HG03097 (cell line): Measurements from ENCODE around the gene RPS10.
"Not testable (repeated sequence)": the region's sequence is repeated elsewhere in the genome, so short reads cannot be mapped to it uniquely, and the experiment has no call there.

ENCODE experiments used
- ATAC-seq: cut with Tn5 transposase; IDR thresholded peaks from one replicate; pipeline ENCODE4 v1.9.1; 2021; ENCODE audit not compliant: unreplicated experiment, low FRiP score

Gene RPS10

GRCh38 chr6:34393966-34394305, 31.9 kb downstream of the RPS10 start:
- ATAC-seq, result no peak

DNA sequence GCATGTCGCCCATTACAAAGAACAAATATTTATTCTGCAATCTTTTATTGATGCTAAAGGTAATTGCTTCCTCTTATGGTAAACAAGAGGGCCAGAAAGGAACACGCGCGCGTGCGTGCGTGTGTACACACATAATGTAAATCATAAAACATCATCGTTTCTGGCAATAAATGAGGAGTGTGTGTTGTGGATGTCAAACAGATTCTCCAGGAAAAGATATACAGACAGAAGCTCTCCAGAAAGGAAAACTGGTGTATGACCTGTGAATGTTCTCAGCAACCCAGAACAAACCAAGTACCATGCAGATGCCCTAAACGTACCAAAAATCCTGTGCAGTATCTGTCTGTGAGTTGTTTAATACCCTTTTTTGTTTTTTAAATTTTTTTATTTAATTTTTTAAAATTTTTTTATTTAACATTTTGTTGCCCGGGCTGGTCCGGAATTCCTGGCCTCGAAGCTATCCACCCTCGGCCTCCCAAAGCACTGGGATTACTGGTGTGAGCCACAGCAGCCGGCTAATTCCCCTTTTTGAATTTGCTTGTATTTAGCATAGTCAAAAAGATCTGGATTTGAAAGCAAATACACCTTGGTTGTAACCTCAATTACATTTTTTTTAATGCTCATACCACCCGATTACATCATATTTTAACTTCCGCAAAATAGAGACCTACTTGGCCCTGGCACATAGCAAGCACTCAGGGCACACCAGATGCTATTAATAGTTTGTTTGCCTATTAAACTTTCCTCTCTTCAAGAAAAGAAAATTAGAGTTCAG, 32.5 kb downstream of the RPS10 start:
- ATAC-seq, result no peak

DNA sequence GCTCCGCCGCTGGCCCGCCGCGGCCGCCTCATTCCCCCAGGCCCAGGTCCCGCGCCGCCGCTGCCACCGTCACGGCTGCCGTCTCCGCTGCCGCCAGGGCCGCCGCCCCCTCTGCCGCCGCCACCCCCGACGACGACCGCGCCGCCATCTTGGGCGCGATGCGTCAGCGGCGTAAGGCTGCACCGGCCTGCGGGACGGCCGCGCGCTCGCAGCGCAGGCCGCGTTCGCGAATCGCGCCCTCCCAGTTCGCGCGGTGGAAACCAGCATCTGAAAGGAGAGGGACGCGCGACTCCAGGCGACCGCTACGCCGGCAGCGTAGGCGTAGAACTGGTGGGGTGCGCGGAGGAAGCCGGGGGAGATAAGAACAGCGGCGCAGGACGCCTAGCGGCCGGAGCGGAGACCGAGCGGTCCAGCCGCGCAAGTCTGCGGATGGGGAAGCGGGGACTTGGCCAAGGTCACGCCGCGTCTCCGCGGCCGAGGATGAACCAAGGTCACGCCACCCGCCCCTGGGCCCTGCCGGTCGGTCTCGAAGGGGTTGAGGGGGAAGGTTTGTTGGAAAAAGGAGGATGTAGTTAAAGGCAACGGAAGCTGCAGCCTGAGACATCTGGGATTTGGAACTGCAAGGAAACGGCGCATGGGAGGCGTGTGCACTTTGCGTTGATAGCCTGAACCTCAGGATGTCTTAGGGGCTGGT, 33.2 kb downstream of the RPS10 start, which contains the start of gene NUDT3:
Gene NUDT3 (minus strand): TSS at position 173 of the 694 bp plus-strand sequence. CDS start 307 bp downstream, outside the sequence.
- peak; percentile 80 for ATAC-seq

DNA sequence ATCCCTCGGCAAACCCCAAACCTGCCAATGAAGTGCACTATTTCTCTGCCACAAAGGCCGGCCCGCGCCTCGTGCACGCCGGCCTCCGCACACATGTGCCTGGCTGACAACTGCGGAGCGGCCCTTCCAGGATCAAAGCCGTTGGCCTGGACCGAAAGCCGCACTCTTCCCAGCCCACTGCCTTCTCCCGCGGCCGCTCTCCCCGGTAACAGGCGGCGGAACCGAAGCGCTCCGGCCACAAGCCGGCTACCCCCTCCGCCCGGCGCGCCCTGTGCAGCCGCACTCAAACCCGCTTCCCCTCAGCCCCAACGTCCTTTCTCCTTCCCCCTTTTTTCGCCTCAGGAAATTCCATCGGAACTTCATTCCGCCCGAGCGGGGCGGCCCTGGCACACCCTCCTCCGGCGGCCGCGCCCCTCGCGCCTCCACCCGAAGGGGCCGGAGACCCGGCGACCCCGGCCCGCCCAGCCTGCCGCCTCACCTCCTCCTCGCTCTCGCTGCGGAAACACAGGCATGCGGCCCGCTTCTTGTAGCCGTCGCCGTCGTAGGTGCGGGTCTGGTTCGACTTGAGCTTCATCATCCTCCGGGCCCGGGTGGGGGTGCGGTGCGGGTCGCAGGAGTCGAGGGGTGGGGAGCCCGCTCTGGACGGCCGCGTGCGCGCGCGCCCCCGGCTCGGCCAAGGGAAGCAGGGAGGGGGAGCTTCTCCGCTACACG, 33.9 kb downstream of the RPS10 start:
- peak; percentile 19 for ATAC-seq

GRCh38 chr6:34391473-34391785, 34.4 kb downstream of the RPS10 start:
- ATAC-seq, result no peak

DNA sequence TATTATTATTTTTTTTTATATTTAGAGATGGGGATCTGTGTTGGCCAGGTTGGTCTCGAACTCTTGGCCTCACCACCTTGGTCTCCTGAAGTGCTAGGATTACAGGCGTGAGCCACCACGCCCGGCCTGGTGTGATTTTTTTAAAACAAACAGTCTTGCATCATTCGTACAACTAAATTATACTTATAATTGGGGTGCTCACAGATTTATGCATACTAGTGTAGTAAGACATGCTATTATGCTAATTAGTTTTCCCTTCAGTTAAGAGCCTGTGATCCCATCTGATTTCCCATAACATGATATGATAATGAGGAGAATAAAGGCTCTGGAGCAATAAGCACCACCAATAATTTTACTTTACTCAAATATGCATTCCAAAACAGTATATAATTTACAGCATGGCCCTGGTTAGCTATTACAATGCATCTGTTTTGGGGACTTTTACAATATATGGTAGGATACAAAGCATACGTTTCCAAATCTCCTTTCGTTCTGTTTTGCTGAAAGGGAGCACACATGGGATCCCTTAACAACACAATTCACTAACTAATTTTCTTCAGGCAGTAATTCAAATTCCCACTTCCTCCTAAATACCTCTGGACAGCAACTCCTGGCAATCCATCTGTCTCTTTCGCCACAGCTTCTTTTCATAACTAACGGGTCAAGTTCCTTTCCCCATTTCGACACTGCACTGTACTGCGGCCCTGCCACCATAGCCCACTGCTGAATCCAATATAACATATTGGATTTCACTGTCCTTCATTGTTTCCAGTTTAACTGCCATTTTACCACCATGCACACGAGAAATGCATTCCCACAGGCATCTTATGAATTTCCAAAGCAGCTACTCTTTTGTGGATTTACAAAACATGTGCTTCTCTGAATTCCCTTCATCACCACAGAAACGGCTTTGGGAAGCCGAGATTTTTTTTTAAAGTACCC, 35.1 kb downstream of the RPS10 start:
- ATAC-seq, result no peak

GRCh38 chr6:34389034-34389433, 36.8 kb downstream of the RPS10 start:
- ATAC-seq, result no peak

DNA sequence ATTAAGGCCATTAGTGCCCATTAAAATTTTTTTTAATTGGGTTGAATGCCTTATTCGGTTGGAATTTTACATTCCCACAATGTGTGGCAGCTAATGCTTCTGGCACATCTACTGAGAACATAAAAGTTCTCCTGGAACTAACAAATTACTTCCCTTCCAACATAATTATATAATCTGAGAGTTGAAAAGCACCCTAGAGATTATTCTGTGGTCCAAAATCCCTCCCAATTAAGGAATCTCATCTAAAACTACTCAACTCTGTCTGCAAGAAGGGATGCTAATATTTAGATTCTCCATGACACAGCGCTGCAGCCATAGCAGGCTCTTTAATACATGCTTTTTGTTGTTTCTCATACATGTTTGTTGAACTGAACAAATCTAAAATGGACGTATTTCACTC, 37.4 kb downstream of the RPS10 start:
- no peak for ATAC-seq

DNA sequence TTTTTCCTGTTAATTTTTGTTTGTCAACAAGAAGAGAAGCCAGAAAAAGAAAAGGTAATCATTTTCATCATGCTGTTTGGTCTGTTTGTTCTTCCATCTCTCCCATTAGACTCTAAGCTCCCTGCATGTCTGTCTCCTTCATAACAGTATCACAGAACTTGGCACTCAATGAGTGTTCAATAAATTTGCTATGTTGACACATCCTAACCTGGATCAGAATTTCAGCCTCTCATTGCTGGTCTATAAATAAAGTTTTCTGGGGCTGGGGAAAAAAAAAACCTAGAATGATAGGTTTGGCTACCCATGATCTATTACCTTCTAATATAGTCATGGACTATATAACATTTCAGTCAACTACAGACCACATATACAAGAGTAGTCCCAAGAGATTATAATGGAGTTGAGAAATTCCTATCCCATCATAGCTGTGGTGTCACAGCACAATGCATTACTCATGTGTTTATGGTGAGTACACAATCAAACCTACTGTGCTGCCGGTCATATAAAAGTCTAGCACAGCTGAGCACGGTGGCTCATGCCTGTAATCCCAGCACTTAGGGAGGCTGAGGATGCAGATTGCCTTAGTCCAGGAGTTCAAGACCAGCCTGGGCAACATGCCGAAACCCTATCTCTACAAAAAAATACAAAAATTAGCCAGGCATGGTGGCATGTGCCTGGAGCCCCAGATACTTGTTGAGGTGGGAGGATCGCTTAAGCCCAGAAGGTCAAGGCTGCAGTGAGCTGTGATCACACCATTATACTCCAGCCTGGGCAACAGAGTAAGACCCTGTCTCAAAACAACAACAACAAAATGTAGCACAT, 39.3 kb downstream of the RPS10 start:
- ATAC-seq, result no peak

DNA sequence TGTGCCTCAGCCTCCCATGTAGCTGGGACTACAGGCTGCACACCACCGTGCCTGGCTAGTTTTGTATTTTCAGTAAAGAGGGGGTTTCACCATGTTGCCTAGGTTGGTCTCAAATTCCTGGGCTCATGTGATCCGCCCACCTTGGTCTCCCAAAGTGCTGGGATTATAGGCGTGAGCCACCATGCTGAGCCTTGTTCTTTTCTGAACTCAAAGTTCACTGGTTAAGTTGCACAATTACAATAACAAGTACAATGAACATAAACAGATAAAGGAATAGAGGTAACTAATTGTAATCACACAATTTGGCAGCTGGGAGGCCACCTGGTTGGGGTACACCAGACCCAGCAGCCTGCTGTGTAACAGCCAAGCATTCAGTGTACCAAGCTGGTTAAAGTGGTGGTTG, 40.1 kb downstream of the RPS10 start:
- no peak for ATAC-seq

DNA sequence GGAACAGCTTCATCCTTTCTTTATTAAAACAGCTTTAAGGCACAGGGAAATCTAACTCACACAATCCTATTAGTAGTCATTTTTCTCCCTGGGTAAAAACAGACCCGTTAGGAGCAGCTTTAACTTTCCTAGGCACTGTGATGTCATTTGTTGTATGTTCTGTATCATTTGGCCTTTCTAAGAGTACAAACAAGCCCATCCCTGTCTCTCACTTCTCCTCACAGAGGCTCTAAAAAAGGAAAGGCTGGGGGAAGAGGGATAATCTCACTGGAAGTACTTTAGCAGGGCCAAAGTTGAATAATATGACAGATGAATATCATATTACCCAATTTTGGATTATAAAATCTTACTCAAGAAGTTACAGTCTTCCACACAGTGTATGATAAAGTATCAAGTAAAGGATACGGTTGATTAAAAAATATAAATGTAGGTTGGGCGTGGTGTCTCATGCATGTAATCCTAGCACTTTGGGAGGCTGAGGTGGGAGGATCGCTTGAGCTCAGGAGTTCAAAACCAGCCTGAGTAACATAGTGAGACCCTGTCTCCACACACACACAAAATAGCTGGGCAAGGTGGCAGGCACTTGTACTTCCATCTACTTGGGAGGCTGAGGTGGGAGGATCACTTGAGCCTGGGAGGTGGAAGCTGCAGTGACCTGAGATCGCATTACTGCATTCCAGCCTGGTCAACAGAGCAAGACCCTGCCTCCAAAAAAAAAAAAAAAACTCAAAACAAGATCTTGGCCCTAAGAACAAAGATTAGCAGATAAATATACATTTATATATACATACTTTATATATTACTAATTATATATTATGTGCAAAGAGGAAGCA, 41.3 kb downstream of the RPS10 start:
- no peak for ATAC-seq

- ATAC-seq, result no peak
These were observed 42.1 kb downstream of the RPS10 start for GRCh38 chr6:34383656-34384320.

DNA sequence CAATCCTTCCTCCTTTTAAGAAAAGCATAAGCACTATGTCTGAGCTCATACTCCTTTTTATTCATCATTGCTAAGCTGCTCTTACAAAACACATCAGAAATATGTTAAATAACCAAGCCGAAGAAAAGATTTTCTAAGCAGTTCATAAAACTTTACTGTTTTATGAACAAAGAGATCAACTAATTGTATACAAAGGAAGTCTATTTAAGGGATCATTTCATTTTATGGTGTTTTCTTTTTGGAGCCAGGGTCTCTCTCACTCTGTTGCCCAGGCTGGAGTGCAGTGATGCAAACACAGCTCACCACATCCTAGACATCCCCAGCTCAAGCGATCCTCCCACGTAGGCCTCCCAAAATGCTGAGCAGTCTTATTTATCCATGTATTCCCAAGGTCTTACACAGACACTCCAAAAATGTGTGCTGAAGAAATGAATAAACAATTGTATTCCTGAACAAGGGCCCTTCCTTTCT, 42.7 kb downstream of the RPS10 start:
- ATAC-seq, result no peak

DNA sequence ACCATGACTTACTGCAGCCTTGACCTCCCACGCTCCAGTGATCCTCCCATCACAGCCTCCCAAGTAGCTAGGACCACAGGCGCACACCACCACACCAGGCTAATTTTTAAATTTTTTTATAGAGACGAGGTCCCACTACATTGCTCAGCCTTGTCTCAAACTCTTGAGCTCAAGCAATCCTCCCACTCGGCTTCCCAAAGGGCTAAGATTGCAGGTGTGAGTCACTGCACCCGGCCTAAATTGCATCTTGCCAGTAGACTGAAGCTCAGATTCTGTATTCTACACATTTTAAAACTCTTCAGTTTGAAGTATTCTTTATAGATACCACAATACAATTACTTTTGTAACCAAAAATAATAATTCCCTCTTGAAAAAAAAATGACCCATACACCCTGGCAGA, 44.8 kb downstream of the RPS10 start:
- no peak for ATAC-seq

DNA sequence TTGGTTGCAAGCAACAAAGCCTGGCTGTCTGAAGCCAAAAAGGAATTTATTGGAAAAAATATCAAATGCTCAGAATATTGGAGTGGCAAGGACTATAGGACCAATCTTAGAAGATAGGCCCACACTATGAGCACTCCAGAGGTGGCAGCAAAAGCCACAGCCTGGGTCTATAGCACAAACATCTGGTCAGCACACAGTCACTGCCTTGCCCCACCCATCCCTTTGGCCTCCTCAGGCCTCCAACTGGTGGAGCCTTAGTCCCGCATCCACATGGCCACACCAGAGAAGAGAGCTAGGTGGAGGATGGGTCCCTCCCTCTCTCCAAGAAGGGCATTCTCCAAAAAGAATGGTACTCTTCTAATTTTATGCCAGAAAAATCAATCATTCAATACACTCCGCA, 47.4 kb downstream of the RPS10 start:
- no peak for ATAC-seq

DNA sequence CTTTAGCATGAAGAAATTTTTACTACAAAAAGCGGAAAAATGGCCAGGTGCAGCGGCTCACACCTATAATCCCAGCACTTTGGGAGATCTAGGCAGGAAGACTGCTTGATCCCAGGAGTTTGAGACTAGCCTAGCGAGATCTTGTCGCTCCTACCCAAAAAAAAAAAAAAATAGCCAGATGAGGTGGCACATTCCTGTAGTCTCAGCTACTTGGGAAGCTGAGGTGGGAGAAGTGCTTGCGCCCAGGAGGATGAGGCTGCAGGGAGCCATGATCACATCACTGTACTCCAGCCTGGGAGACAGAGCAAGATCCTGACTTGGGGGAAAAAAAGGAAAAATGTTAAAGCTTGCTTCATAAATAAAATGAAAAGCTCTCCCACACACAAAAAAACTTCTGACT, 47.9 kb downstream of the RPS10 start:
- no peak for ATAC-seq

GRCh38 chr6:34377571-34377970, 48.3 kb downstream of the RPS10 start:
- ATAC-seq, result not testable (repeated sequence)

GRCh38 chr6:34375833-34376232, 50.0 kb downstream of the RPS10 start:
- ATAC-seq, result no peak
